Panc1 (cell line): ENCODE data around the gene SH3RF2. TPM values are rescaled to one million over a fixed set of nuclear protein-coding genes. Genes with fewer than 3 reads are reported as not detected.

Experiments used
- ATAC-seq: fragments of 200-7000 bp; cut with Tn5 transposase; 2 replicates; pipeline ENCODE4 v1.9.1; 2020; ENCODE audit warnings: mild to moderate bottlenecking, moderate library complexity
- BruUV-seq: library from RNA; stranded (reverse); fragments of 400-500 nt; replicated peaks from 2 replicates; lab custom pipeline; 2021; lab: Mats Ljungman, UMichigan
- CTCF ChIA-PET: fragments of 300-600 bp; sonication (Branson Sonifier 250); formaldehyde crosslinking; loops from one replicate; lab custom pipeline; 2022; ENCODE audit warnings: antibody characterized with exemption; lab: Charles Lee
- POLR2A ChIA-PET: fragments of 300-600 bp; sonication (Branson Sonifier 250); formaldehyde crosslinking; loops from one replicate; lab custom pipeline; 2022; ENCODE audit warnings: antibody characterized with exemption; lab: Charles Lee
- DNase-seq: peaks from one replicate; pipeline ENCODE4 v3.0.0-alpha.2; 2010; ENCODE audit warnings: low read depth, low spot score
- H3K27ac ChIP-seq: 2 replicates; pipeline ENCODE4 v1.5.1; 2011; ENCODE audit warnings: mild to moderate bottlenecking, low read length, inconsistent platforms
- H3K27me3 ChIP-seq: fragments of 200-500 bp; sonication (Bioruptor generic); 2 replicates; pipeline ENCODE4 v1.6.0; 2014; ENCODE audit warnings: low read length, inconsistent platforms; ENCODE audit not compliant: control insufficient read depth, insufficient read depth
- H3K36me3 ChIP-seq: fragments of 200-500 bp; sonication (Bioruptor generic); 2 replicates; pipeline ENCODE4 v1.5.1; 2014; ENCODE audit warnings: inconsistent platforms, mild to moderate bottlenecking, low read length, moderate library complexity; ENCODE audit not compliant: control insufficient read depth, insufficient read depth
- H3K4me1 ChIP-seq: 2 replicates; pipeline ENCODE4 v1.5.1; 2011; ENCODE audit warnings: inconsistent platforms, mild to moderate bottlenecking, low read length, moderate library complexity; ENCODE audit not compliant: control insufficient read depth, insufficient read depth
- H3K4me3 ChIP-seq, 2 experiments: 2 replicates each; pipeline ENCODE4 v1.5.1; 2011 to 2012; ENCODE audit warnings: low read depth in 2 of 2, low read length in 2 of 2, mild to moderate bottlenecking in 2 of 2, inconsistent platforms in 1 of 2, moderate library complexity in 1 of 2
- H3K9me3 ChIP-seq: fragments of 200-500 bp; sonication (Bioruptor generic); 2 replicates; pipeline ENCODE4 v1.5.1; 2014; ENCODE audit warnings: low read depth, mild to moderate bottlenecking, inconsistent platforms, low read length, moderate library complexity; ENCODE audit not compliant: control insufficient read depth, insufficient read depth
- POLR2AphosphoS5 ChIP-seq: IDR thresholded peaks from 2 replicates; pipeline ENCODE4 v1.6.1; 2012; ENCODE audit warnings: mild to moderate bottlenecking, low read depth, low read length, moderate library complexity
- REST ChIP-seq, 2 experiments: IDR thresholded peaks; 2 replicates each; pipeline ENCODE4 v1.6.1; 2011 to 2012; ENCODE audit warnings: low read depth in 2 of 2, control low read depth in 1 of 2, low read length in 1 of 2, mild to moderate bottlenecking in 1 of 2, moderate library complexity in 1 of 2; ENCODE audit not compliant: insufficient read depth in 1 of 2
- SIN3A ChIP-seq: IDR thresholded peaks from 2 replicates; pipeline ENCODE4 v1.6.1; 2012; ENCODE audit warnings: low read depth, mild to moderate bottlenecking, low read length, moderate library complexity, borderline replicate concordance; ENCODE audit not compliant: insufficient read depth
- TCF7L2 ChIP-seq: IDR thresholded peaks from 2 replicates; pipeline ENCODE4 v1.6.1; 2011; ENCODE audit warnings: mild to moderate bottlenecking, low read depth, low read length, inconsistent platforms
- in situ Hi-C: cut with HindIII; loops from 2 replicates; pipeline ENCODE4 v1.10.0; 2016; ENCODE audit warnings: low sequenced_read_pairs, low pct_unique_long_range_greater_than_20kb
- intact Hi-C: fragments of 100-400 bp; cut with micrococcal nuclease; formaldehyde crosslinking; loops from one replicate; pipeline ENCODE4 v1.10.0; 2022; ENCODE audit not compliant: unreplicated experiment
- total RNA-seq: library from RNA; stranded (reverse); gene quantifications from one replicate; pipeline ENCODE4 v1.2.1, GENCODE V29; 2021; ENCODE audit not compliant: unreplicated experiment
- TF ChIP-seq, protein P1 (sequence below): fragments of 450-650 bp; IDR thresholded peaks from 2 replicates; pipeline ENCODE4 v1.5.1; 2017; ENCODE audit warnings: mild to moderate bottlenecking

Gene SH3RF2
- total RNA-seq, 1 experiment from 2014 or later: 23.1 TPM

- intact Hi-C loops: no loop called here
- POLR2A ChIA-PET: interaction anchor here (0.5 kb wide), 1 partner anchor 103 kb away, joined by 3 read pairs; no protein-coding TSS in a partner anchor
- BruUV-seq: no TSS peak
- Histone ChIP-seq H3K4me3 (no peak overlapping the region), H3K4me1 (no peaks in the 10 kb centered on the region), H3K27me3 (no peaks in the 10 kb centered on the region), H3K36me3 (no peaks in the 10 kb centered on the region), H3K9me3 (no peaks in the 10 kb centered on the region), H3K27ac (no peak overlapping the region)
- no peak for TF ChIP-seq POLR2AphosphoS5
- no peak for TF ChIP-seq REST (IDR thresholded peaks at IDR 0.05; ENCODE audit: insufficient read depth in 1 of 2, low read depth in 2 of 2, low read length in 1 of 2)
- TF ChIP-seq, protein P1, sequence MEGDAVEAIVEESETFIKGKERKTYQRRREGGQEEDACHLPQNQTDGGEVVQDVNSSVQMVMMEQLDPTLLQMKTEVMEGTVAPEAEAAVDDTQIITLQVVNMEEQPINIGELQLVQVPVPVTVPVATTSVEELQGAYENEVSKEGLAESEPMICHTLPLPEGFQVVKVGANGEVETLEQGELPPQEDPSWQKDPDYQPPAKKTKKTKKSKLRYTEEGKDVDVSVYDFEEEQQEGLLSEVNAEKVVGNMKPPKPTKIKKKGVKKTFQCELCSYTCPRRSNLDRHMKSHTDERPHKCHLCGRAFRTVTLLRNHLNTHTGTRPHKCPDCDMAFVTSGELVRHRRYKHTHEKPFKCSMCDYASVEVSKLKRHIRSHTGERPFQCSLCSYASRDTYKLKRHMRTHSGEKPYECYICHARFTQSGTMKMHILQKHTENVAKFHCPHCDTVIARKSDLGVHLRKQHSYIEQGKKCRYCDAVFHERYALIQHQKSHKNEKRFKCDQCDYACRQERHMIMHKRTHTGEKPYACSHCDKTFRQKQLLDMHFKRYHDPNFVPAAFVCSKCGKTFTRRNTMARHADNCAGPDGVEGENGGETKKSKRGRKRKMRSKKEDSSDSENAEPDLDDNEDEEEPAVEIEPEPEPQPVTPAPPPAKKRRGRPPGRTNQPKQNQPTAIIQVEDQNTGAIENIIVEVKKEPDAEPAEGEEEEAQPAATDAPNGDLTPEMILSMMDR: no peak
- no peak for TF ChIP-seq SIN3A
- TF ChIP-seq TCF7L2: no peak
- DNase-seq (no peak), ATAC-seq (no peak)
- CTCF ChIA-PET: no interaction called here
- in situ Hi-C loops: no loop called here
Measured at GRCh38 chr5:146082798-146083197, 146.4 kb downstream of the SH3RF2 start.

DNA sequence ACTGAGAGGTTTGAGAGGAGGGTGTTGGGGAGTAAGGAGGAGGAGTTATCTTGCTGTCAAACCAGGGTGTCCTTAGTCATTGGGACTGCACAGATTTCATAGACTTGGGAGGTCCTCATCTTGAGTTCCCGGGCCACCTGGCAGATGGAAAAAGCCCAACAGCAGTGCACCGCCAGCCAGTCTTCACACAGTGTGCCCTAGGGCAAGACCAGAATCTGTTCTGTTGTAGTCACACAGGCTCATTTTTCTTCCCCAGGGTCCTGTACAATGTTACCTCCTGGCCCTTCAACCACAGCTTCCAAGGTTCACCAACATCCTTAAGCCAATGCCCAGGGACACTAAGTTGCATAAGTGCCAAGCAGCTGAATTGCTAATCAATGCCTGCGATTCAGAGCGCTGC is 148.0 kb downstream of the SH3RF2 start:
- BruUV-seq: no TSS peak
- Histone ChIP-seq H3K27me3 (no peaks in the 10 kb centered on the region), H3K4me1 (no peaks in the 10 kb centered on the region), H3K27ac (no peak overlapping the region), H3K4me3 (no peak overlapping the region), H3K36me3 (no peaks in the 10 kb centered on the region), H3K9me3 (no peaks in the 10 kb centered on the region)
- POLR2A ChIA-PET: no interaction called here
- TF ChIP-seq SIN3A: no peak
- no peak for TF ChIP-seq TCF7L2
- no peak for TF ChIP-seq POLR2AphosphoS5
- no peak for TF ChIP-seq REST (IDR thresholded peaks at IDR 0.05; ENCODE audit: insufficient read depth in 1 of 2, low read depth in 2 of 2, low read length in 1 of 2)
- TF ChIP-seq, protein P1: no peak
- in situ Hi-C loops (no loop called here), intact Hi-C loops (no loop called here)
- CTCF ChIA-PET: no interaction called here
- no peak for DNase-seq
- ATAC-seq: no peak
